CMK (cell line): ENCODE data around the gene PICALM.

Experiments used
- DNase-seq: peaks from one replicate; pipeline ENCODE4 v3.0.0-alpha.2; 2010; ENCODE audit warnings: low read depth

PICALM gene

GRCh38 chr11:86046116-86046515 is 22.8 kb downstream of the PICALM start:
- DNase-seq, result no peak

GRCh38 chr11:86043765-86044503 is 24.9 kb downstream of the PICALM start:
- no peak for DNase-seq

- DNase-seq, result peak; percentile 84
These were observed 26.9 kb downstream of the PICALM start for GRCh38 chr11:86041975-86042378.

GRCh38 chr11:86040919-86041850 is 27.7 kb downstream of the PICALM start:
- no peak for DNase-seq

- DNase-seq, result no peak
These were observed 29.8 kb downstream of the PICALM start for GRCh38 chr11:86039094-86039493.

GRCh38 chr11:86037743-86038142 is 31.1 kb downstream of the PICALM start:
- DNase-seq, result no peak

- DNase-seq, result no peak
These were observed 33.0 kb downstream of the PICALM start for GRCh38 chr11:86035920-86036319.

GRCh38 chr11:86035164-86035563 is 33.7 kb downstream of the PICALM start:
- DNase-seq, result no peak

- DNase-seq, result no peak
These were observed 34.2 kb downstream of the PICALM start for GRCh38 chr11:86034710-86035109.

GRCh38 chr11:86021377-86021776 is 47.5 kb downstream of the PICALM start:
- DNase-seq, result no peak

- DNase-seq, result no peak
These were observed 50.6 kb downstream of the PICALM start for GRCh38 chr11:86018249-86018648.

GRCh38 chr11:86016451-86016850 is 52.4 kb downstream of the PICALM start:
- no peak for DNase-seq

- no peak for DNase-seq
These were observed 53.2 kb downstream of the PICALM start for GRCh38 chr11:86015699-86016098.

GRCh38 chr11:86014221-86014620 is 54.7 kb downstream of the PICALM start:
- DNase-seq, result no peak

- no peak for DNase-seq
These were observed 55.2 kb downstream of the PICALM start for GRCh38 chr11:86013713-86014112.

- no peak for DNase-seq
These were observed 57.7 kb downstream of the PICALM start for GRCh38 chr11:86011175-86011574.

GRCh38 chr11:86003654-86004053 is 65.2 kb downstream of the PICALM start:
- no peak for DNase-seq

- no peak for DNase-seq
These were observed 66.5 kb downstream of the PICALM start for GRCh38 chr11:86002431-86002830.

- no peak for DNase-seq
These were observed 77.4 kb downstream of the PICALM start for GRCh38 chr11:85991508-85991907.

GRCh38 chr11:85989746-85990145 is 79.1 kb downstream of the PICALM start:
- DNase-seq, result no peak

GRCh38 chr11:85988780-85989179 is 80.1 kb downstream of the PICALM start:
- no peak for DNase-seq

GRCh38 chr11:85977751-85978160 is 91.1 kb downstream of the PICALM start:
- no peak for DNase-seq

GRCh38 chr11:85976525-85976924 is 92.4 kb downstream of the PICALM start:
- no peak for DNase-seq
